Vagina (tissue), 2 donors: ENCODE results near the gene CHST11. TPM values are rescaled to one million over a fixed set of nuclear protein-coding genes. Genes with fewer than 3 reads are reported as not detected.

Experiments used
- DNase-seq, 2 donors: peaks; one replicate each; pipeline ENCODE4 v3.0.0-alpha.2; 2017; ENCODE audit errors: extremely low spot score in 2 of 2
- H3K27ac ChIP-seq: fragments of 200-600 bp; sonication (generic); one replicate; pipeline ENCODE4 v1.5.1; 2019
- H3K27me3 ChIP-seq: fragments of 200-600 bp; sonication (generic); one replicate; pipeline ENCODE4 v1.5.1; 2019
- H3K36me3 ChIP-seq, 2 donors: fragments of 200-600 bp; sonication (generic); one replicate each; pipeline ENCODE4 v1.5.1; 2017 to 2019
- H3K4me1 ChIP-seq: fragments of 200-600 bp; sonication (generic); one replicate; pipeline ENCODE4 v1.5.1; 2019
- H3K4me3 ChIP-seq, 2 donors: fragments of 200-600 bp; sonication (generic); 1 replicate in 1 of 2; 2 replicates in 1 of 2; pipeline ENCODE4 v1.5.1; 2016 to 2019
- H3K9me3 ChIP-seq: fragments of 200-600 bp; sonication (generic); one replicate; pipeline ENCODE4 v1.5.1; 2019
- CTCF ChIP-seq, 3 experiments: fragments of 450-650 bp in 2 of 3; fragments of 200-600 bp in 1 of 3; sonication (generic) in 1 of 3; IDR thresholded peaks; one replicate each; pipeline ENCODE4 v1.5.1; 2017 to 2019; ENCODE audit warnings: antibody characterized with exemption in 3 of 3, mild to moderate bottlenecking in 2 of 3, moderate library complexity in 2 of 3
- POLR2A ChIP-seq, 2 donors: fragments of 450-650 bp; IDR thresholded peaks; one replicate each; pipeline ENCODE4 v1.6.1; 2017; ENCODE audit warnings: antibody characterized with exemption in 2 of 2, mild to moderate bottlenecking in 2 of 2, moderate library complexity in 2 of 2
- POLR2AphosphoS5 ChIP-seq, 2 donors: sonication (generic); formaldehyde crosslinking; IDR thresholded peaks; one replicate each; pipeline ENCODE4 v1.9.0; 2017; ENCODE audit warnings: antibody characterized with exemption in 2 of 2, mild to moderate bottlenecking in 2 of 2, low read depth in 1 of 2; ENCODE audit not compliant: insufficient read depth in 1 of 2
- intact Hi-C: fragments of 100-400 bp; cut with DNase I; formaldehyde crosslinking; loops from one replicate; pipeline ENCODE4 v1.15.1; 2023
- total RNA-seq: library from RNA; depleted of rRNA; stranded (reverse); fragments of >200 nt; gene quantifications from one replicate; pipeline ENCODE4 v1.2.3, GENCODE V29; 2016

CHST11 gene
- total RNA-seq, 1 donor from 2014 or later: 40.0 TPM

- Histone ChIP-seq H3K27ac (no peak overlapping the region), H3K36me3 (no peaks in the 10 kb centered on the region), H3K4me1 (no peaks in the 10 kb centered on the region), H3K9me3 (no peaks in the 10 kb centered on the region), H3K4me3 (no peak overlapping the region), H3K27me3 (no peaks in the 10 kb centered on the region)
- intact Hi-C loops: no loop called here
- TF ChIP-seq POLR2AphosphoS5 (IDR thresholded peaks at IDR 0.05; ENCODE audit: insufficient read depth in 1 of 2, low read depth in 1 of 2): no peak
- TF ChIP-seq POLR2A (IDR thresholded peaks at IDR 0.05): no peak
- no peak for TF ChIP-seq CTCF (IDR thresholded peaks at IDR 0.05)
- no peak for DNase-seq
Measured at GRCh38 chr12:104422441-104422840, 34.3 kb upstream of the CHST11 start.

- intact Hi-C loops: no loop called here
- Histone ChIP-seq H3K27ac (no peak overlapping the region), H3K36me3 (no peaks in the 10 kb centered on the region), H3K27me3 (no peaks in the 10 kb centered on the region), H3K4me1 (no peaks in the 10 kb centered on the region), H3K9me3 (no peaks in the 10 kb centered on the region), H3K4me3 (no peak overlapping the region)
- no peak for DNase-seq
- TF ChIP-seq CTCF (IDR thresholded peaks at IDR 0.05) (no peak), POLR2A (IDR thresholded peaks at IDR 0.05) (no peak), POLR2AphosphoS5 (IDR thresholded peaks at IDR 0.05; ENCODE audit: insufficient read depth in 1 of 2, low read depth in 1 of 2) (no peak)
Measured at GRCh38 chr12:104423273-104423672, 33.5 kb upstream of the CHST11 start.

GRCh38 chr12:104423809-104424208, 32.9 kb upstream of the CHST11 start:
- TF ChIP-seq POLR2AphosphoS5 (IDR thresholded peaks at IDR 0.05; ENCODE audit: insufficient read depth in 1 of 2, low read depth in 1 of 2) (no peak), CTCF (IDR thresholded peaks at IDR 0.05) (no peak), POLR2A (IDR thresholded peaks at IDR 0.05) (no peak)
- no peak overlapping the region for H3K4me3 ChIP-seq
- H3K36me3 ChIP-seq: no peaks in the 10 kb centered on the region
- no peaks in the 10 kb centered on the region for H3K27me3 ChIP-seq
- no peak overlapping the region for H3K27ac ChIP-seq
- H3K9me3 ChIP-seq: no peaks in the 10 kb centered on the region
- H3K4me1 ChIP-seq: no peaks in the 10 kb centered on the region
- no peak for DNase-seq
- intact Hi-C loops: no loop called here

- H3K9me3 ChIP-seq: no peaks in the 10 kb centered on the region
- intact Hi-C loops: no loop called here
- no peak for TF ChIP-seq POLR2A (IDR thresholded peaks at IDR 0.05)
- no peak for TF ChIP-seq POLR2AphosphoS5 (IDR thresholded peaks at IDR 0.05; ENCODE audit: insufficient read depth in 1 of 2, low read depth in 1 of 2)
- TF ChIP-seq CTCF (IDR thresholded peaks at IDR 0.05): no peak
Measured at GRCh38 chr12:104424955-104425354, 31.8 kb upstream of the CHST11 start.

GRCh38 chr12:104425614-104426013, 31.1 kb upstream of the CHST11 start:
- no peak overlapping the region for H3K27ac ChIP-seq
- no peak overlapping the region for H3K4me3 ChIP-seq
- H3K36me3 ChIP-seq: no peaks in the 10 kb centered on the region
- intact Hi-C loops: no loop called here
- DNase-seq: no peak
- H3K9me3 ChIP-seq: no peaks in the 10 kb centered on the region
- TF ChIP-seq CTCF (IDR thresholded peaks at IDR 0.05) (no peak), POLR2A (IDR thresholded peaks at IDR 0.05) (no peak), POLR2AphosphoS5 (IDR thresholded peaks at IDR 0.05; ENCODE audit: insufficient read depth in 1 of 2, low read depth in 1 of 2) (no peak)
- H3K27me3 ChIP-seq: no peaks in the 10 kb centered on the region
- H3K4me1 ChIP-seq: no peaks in the 10 kb centered on the region

More at GRCh38 chr12:104424955-104425354, 31.8 kb upstream of the CHST11 start:
- no peak for DNase-seq
- no peak overlapping the region for H3K27ac ChIP-seq
- no peaks in the 10 kb centered on the region for H3K27me3 ChIP-seq
- no peak overlapping the region for H3K4me3 ChIP-seq
- H3K36me3 ChIP-seq: no peaks in the 10 kb centered on the region
- H3K4me1 ChIP-seq: no peaks in the 10 kb centered on the region
